HepG2 (cell line): ENCODE measurements around the gene CCDC57. TPM values are rescaled to one million over a fixed set of nuclear protein-coding genes. Genes with fewer than 3 reads are reported as not detected.
A peak's percentile ranks its signal among the peaks of the same experiment; 100 is the strongest.

Source experiments
- ARID2 ChIP-seq: sonication (generic); formaldehyde crosslinking; IDR thresholded peaks from 2 replicates; pipeline ENCODE4 v1.8.1; 2022; ENCODE audit warnings: mild to moderate bottlenecking, missing genetic modification reagents, borderline replicate concordance
- DDIT3 ChIP-seq: sonication (generic); formaldehyde crosslinking; IDR thresholded peaks from 2 replicates; pipeline ENCODE4 v1.4.0; 2020; ENCODE audit warnings: mild to moderate bottlenecking, missing genetic modification reagents
- FLYWCH1 ChIP-seq: sonication (generic); formaldehyde crosslinking; IDR thresholded peaks from 2 replicates; pipeline ENCODE4 v1.8.1; 2023; ENCODE audit warnings: mild to moderate bottlenecking, missing genetic modification reagents
- HNRNPLL ChIP-seq: fragments of 200-400 bp; formaldehyde crosslinking; IDR thresholded peaks from 2 replicates; pipeline ENCODE4 v1.6.1; 2017; ENCODE audit warnings: mild to moderate bottlenecking, low read depth, low read length; ENCODE audit not compliant: poor library complexity, severe bottlenecking
- HOXD1 ChIP-seq: sonication (generic); formaldehyde crosslinking; IDR thresholded peaks from 2 replicates; pipeline ENCODE4 v1.5.0; 2020; ENCODE audit warnings: missing genetic modification reagents
- REXO4 ChIP-seq: sonication (generic); formaldehyde crosslinking; IDR thresholded peaks from 2 replicates; pipeline ENCODE4 v1.8.0; 2022; ENCODE audit warnings: missing genetic modification reagents, mild to moderate bottlenecking, borderline replicate concordance
- RXRB ChIP-seq: IDR thresholded peaks from 2 replicates; pipeline ENCODE4 v1.6.1; 2016; ENCODE audit warnings: borderline replicate concordance, missing genetic modification reagents, missing compliant biosample characterization
- SIN3A ChIP-seq: IDR thresholded peaks from 2 replicates; pipeline ENCODE4 v1.6.1; 2011; ENCODE audit warnings: low read depth, mild to moderate bottlenecking, control low read depth, low read length, borderline replicate concordance
- SPEN ChIP-seq: sonication (generic); formaldehyde crosslinking; IDR thresholded peaks from 2 replicates; pipeline ENCODE4 v1.5.1; 2020; ENCODE audit warnings: low read depth, mild to moderate bottlenecking, missing genetic modification reagents
- TIGD3 ChIP-seq: sonication (generic); formaldehyde crosslinking; IDR thresholded peaks from 2 replicates; pipeline ENCODE4 v1.5.1; 2020; ENCODE audit warnings: mild to moderate bottlenecking, missing genetic modification reagents, borderline replicate concordance
- USF2 ChIP-seq, 2 experiments: sonication (generic) in 1 of 2; formaldehyde crosslinking in 1 of 2; IDR thresholded peaks; 2 replicates each; pipeline versions ENCODE4 v1.5.1 to v1.6.1; 2011 to 2020; ENCODE audit warnings: borderline replicate concordance in 1 of 2, low read depth in 1 of 2, low read length in 1 of 2, mild to moderate bottlenecking in 1 of 2, missing genetic modification reagents in 1 of 2, moderate library complexity in 1 of 2
- ZNF263 ChIP-seq: sonication (generic); formaldehyde crosslinking; IDR thresholded peaks from 2 replicates; pipeline ENCODE4 v1.4.0; 2020; ENCODE audit warnings: missing genetic modification reagents
- ZNF549 ChIP-seq: sonication (generic); formaldehyde crosslinking; IDR thresholded peaks from 2 replicates; pipeline ENCODE4 v1.5.0; 2020; ENCODE audit warnings: missing genetic modification reagents
- ZNF556 ChIP-seq: sonication (generic); formaldehyde crosslinking; IDR thresholded peaks from 2 replicates; pipeline ENCODE4 v1.4.0; 2020; ENCODE audit warnings: mild to moderate bottlenecking, missing genetic modification reagents, borderline replicate concordance
- polyA plus RNA-seq, 8 experiments: library from polyadenylated mRNA; depleted of rRNA in 3 of 8; stranded (reverse) in 7 of 8; unstranded in 1 of 8; fragments of >200 nt; fragmentation: Illumina TruSeq in 4 of 8; extraction: Trizol in 4 of 8; gene quantifications; 2 replicates each; pipeline versions ENCODE4 v1.2.1 to v1.2.3, GENCODE V29; 2011 to 2016; ENCODE audit warnings: low read depth in 4 of 8, missing spikeins in 1 of 8, mixed read lengths in 1 of 8; ENCODE audit not compliant: insufficient read depth in 1 of 8
- total RNA-seq, 5 experiments: library from RNA; depleted of rRNA; stranded (reverse); fragments of >200 nt; fragmentation: Illumina TruSeq; extraction: Trizol; gene quantifications; 2 replicates each; pipeline ENCODE4 v1.2.3, GENCODE V29; 2016; ENCODE audit warnings: low read depth in 1 of 5
- TF ChIP-seq, protein P1 (sequence below): sonication (generic); formaldehyde crosslinking; IDR thresholded peaks from 2 replicates; pipeline ENCODE4 v1.4.0; 2020; ENCODE audit warnings: mild to moderate bottlenecking, missing genetic modification reagents
- TF ChIP-seq, protein P2 (sequence below): IDR thresholded peaks from 2 replicates; pipeline ENCODE4 v1.6.1; 2018; ENCODE audit warnings: missing genetic modification reagents, mild to moderate bottlenecking, missing compliant biosample characterization

Gene CCDC57
- total and polyA plus RNA-seq, 2 of the 13 experiments (the other 11 are each of a cell fraction or from before 2014, with no cell fraction given) = 59.3 to 59.9 TPM

DNA sequence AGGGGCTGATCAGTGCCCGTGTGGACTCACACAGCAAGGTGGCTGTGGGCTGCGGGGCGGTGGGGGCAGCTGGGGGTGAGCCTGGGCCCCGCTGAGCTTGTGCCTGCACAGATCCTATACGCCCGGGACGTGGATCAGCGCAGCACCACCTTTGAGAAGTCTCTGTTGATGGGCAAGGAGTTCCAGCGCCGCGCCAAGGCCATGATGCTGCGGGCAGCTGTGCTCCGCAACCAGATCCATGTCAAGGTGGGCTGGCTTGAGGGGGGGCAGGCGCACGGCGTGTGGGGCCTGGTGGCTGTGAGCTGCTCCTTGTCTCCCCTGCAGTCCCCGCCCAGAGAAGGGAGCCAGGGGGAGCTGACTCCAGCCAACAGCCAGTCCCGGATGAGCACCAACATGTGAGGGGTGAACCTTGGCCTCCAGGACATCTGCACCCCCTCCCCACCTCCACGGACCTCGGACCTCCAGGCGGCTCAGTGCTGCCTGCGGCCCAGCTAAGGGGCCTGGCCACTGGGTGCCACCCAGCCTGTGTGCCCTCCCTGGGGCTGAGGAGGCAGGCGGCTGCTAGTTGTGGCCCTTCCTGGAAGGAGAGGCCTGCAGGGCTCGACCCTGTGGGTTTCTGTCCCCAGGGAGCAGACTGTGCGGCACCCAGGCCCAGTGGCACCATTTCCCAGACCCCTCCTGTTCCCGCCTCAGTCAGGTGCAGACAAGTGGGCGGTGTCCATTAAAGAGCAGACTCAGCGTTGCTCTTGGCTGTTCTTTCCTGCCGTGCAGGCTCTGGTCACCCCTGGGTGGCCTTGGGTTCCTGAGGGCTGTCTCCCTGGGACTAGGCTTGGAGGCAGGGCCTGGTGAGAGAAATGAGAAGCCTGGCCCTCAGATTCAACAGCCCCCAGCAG is 155.7 kb downstream of the CCDC57 start (continued):
- no peak for TF ChIP-seq REXO4
- peak; percentile 71 for TF ChIP-seq RXRB
- no peak for TF ChIP-seq ARID2 (CRISPR knock-in tag)
- TF ChIP-seq ZNF556 (CRISPR knock-in tag) = peak; percentile 78
- no peak for TF ChIP-seq FLYWCH1 (CRISPR knock-in tag)
- TF ChIP-seq SPEN (CRISPR knock-in tag) = peak; percentile 73; the same call in 1 of the 2 replicates
- TF ChIP-seq TIGD3 (CRISPR knock-in tag) = no peak
- TF ChIP-seq ZNF549 (CRISPR knock-in tag) = no peak
- TF ChIP-seq HOXD1 (CRISPR knock-in tag) = no peak
- TF ChIP-seq, protein P1, sequence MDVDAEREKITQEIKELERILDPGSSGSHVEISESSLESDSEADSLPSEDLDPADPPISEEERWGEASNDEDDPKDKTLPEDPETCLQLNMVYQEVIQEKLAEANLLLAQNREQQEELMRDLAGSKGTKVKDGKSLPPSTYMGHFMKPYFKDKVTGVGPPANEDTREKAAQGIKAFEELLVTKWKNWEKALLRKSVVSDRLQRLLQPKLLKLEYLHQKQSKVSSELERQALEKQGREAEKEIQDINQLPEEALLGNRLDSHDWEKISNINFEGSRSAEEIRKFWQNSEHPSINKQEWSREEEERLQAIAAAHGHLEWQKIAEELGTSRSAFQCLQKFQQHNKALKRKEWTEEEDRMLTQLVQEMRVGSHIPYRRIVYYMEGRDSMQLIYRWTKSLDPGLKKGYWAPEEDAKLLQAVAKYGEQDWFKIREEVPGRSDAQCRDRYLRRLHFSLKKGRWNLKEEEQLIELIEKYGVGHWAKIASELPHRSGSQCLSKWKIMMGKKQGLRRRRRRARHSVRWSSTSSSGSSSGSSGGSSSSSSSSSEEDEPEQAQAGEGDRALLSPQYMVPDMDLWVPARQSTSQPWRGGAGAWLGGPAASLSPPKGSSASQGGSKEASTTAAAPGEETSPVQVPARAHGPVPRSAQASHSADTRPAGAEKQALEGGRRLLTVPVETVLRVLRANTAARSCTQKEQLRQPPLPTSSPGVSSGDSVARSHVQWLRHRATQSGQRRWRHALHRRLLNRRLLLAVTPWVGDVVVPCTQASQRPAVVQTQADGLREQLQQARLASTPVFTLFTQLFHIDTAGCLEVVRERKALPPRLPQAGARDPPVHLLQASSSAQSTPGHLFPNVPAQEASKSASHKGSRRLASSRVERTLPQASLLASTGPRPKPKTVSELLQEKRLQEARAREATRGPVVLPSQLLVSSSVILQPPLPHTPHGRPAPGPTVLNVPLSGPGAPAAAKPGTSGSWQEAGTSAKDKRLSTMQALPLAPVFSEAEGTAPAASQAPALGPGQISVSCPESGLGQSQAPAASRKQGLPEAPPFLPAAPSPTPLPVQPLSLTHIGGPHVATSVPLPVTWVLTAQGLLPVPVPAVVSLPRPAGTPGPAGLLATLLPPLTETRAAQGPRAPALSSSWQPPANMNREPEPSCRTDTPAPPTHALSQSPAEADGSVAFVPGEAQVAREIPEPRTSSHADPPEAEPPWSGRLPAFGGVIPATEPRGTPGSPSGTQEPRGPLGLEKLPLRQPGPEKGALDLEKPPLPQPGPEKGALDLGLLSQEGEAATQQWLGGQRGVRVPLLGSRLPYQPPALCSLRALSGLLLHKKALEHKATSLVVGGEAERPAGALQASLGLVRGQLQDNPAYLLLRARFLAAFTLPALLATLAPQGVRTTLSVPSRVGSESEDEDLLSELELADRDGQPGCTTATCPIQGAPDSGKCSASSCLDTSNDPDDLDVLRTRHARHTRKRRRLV (CRISPR knock-in tag) = peak; percentile 72; the same call in 1 of the 2 replicates
- TF ChIP-seq HNRNPLL = no peak
- no peak for TF ChIP-seq DDIT3 (CRISPR knock-in tag)
- no peak for TF ChIP-seq SIN3A
- TF ChIP-seq USF2 (IDR thresholded peaks at IDR 0.05; ENCODE audit: low read depth, low read length) = no peak
- no peak; the same call in 1 of the 2 replicates for TF ChIP-seq USF2 (CRISPR knock-in tag; IDR thresholded peaks at IDR 0.05; ENCODE audit: borderline replicate concordance)
- TF ChIP-seq, protein P2, sequence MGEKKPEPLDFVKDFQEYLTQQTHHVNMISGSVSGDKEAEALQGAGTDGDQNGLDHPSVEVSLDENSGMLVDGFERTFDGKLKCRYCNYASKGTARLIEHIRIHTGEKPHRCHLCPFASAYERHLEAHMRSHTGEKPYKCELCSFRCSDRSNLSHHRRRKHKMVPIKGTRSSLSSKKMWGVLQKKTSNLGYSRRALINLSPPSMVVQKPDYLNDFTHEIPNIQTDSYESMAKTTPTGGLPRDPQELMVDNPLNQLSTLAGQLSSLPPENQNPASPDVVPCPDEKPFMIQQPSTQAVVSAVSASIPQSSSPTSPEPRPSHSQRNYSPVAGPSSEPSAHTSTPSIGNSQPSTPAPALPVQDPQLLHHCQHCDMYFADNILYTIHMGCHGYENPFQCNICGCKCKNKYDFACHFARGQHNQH = 0 out of 2 replicates have a peak, but pooled peaks have one; percentile 28
- TF ChIP-seq ZNF263 (CRISPR knock-in tag) = 0 out of 2 replicates have a peak, but pooled peaks have one; percentile 10
